ENCODE data around the gene CYP2B6.
"Not testable (repeated sequence)": the region's sequence is repeated elsewhere in the genome, so short reads cannot be mapped to it uniquely, and the experiment has no call there.

CYP2B6 gene

GRCh38 chr19:41039806-41040205, 48.7 kb downstream of the CYP2B6 start:
- DNase-seq: no peak

GRCh38 chr19:41045095-41045494, 54.0 kb downstream of the CYP2B6 start:
- DNase-seq: not testable (repeated sequence)

GRCh38 chr19:41050426-41050825, 59.3 kb downstream of the CYP2B6 start:
- DNase-seq: no peak

GRCh38 chr19:41052162-41052561, 61.1 kb downstream of the CYP2B6 start:
- not testable (repeated sequence) for DNase-seq

GRCh38 chr19:41053331-41053730, 62.2 kb downstream of the CYP2B6 start:
- not testable (repeated sequence) for DNase-seq

- DNase-seq: no peak
Measured at GRCh38 chr19:41064974-41065569, 74.0 kb downstream of the CYP2B6 start.

All from NCI-H146 (cell line).